RWPE2 (cell line): ENCODE results near the gene AGBL3.
"Not testable (repeated sequence)": the region's sequence is repeated elsewhere in the genome, so short reads cannot be mapped to it uniquely, and the experiment has no call there.

ENCODE experiments used
- ATAC-seq: fragments of 200-7000 bp; cut with Tn5 transposase; 3 replicates; pipeline ENCODE4 v1.9.1; 2021; ENCODE audit warnings: low read depth
- DNase-seq: peaks from one replicate; pipeline ENCODE4 v3.0.0-alpha.2; 2020; ENCODE audit warnings: low spot score
- H3K27ac ChIP-seq: fragments of 450-650 bp; 2 replicates; pipeline ENCODE4 v1.5.1; 2017; ENCODE audit warnings: mild to moderate bottlenecking; ENCODE audit not compliant: poor library complexity, severe bottlenecking
- H3K27me3 ChIP-seq: fragments of 250-450 bp; sonication (Bioruptor Pico); 2 replicates; pipeline ENCODE4 v1.5.1; 2021; ENCODE audit warnings: mild to moderate bottlenecking, moderate library complexity; ENCODE audit not compliant: insufficient read depth, poor library complexity, severe bottlenecking
- H3K36me3 ChIP-seq: fragments of 250-450 bp; sonication (Bioruptor Pico); 2 replicates; pipeline ENCODE4 v1.5.1; 2020; ENCODE audit warnings: low read depth, mild to moderate bottlenecking, moderate library complexity
- H3K4me1 ChIP-seq: fragments of 250-450 bp; sonication (Bioruptor Pico); 2 replicates; pipeline ENCODE4 v1.5.1; 2021; ENCODE audit warnings: mild to moderate bottlenecking, moderate library complexity; ENCODE audit not compliant: insufficient read depth, poor library complexity, severe bottlenecking
- H3K4me3 ChIP-seq: fragments of 250-450 bp; sonication (Bioruptor Pico); 2 replicates; pipeline ENCODE4 v1.5.1; 2021; ENCODE audit warnings: mild to moderate bottlenecking, moderate library complexity; ENCODE audit not compliant: severe bottlenecking
- H3K9me3 ChIP-seq: fragments of 250-450 bp; sonication (Bioruptor Pico); 2 replicates; pipeline ENCODE4 v1.5.1; 2021; ENCODE audit warnings: mild to moderate bottlenecking, moderate library complexity; ENCODE audit not compliant: severe bottlenecking
- TF ChIP-seq, protein P1 (sequence below): fragments of 450-650 bp; IDR thresholded peaks from one replicate; pipeline ENCODE4 v1.5.1; 2017; ENCODE audit warnings: mild to moderate bottlenecking, moderate library complexity; ENCODE audit not compliant: poor library complexity, severe bottlenecking

The AGBL3 gene

DNA sequence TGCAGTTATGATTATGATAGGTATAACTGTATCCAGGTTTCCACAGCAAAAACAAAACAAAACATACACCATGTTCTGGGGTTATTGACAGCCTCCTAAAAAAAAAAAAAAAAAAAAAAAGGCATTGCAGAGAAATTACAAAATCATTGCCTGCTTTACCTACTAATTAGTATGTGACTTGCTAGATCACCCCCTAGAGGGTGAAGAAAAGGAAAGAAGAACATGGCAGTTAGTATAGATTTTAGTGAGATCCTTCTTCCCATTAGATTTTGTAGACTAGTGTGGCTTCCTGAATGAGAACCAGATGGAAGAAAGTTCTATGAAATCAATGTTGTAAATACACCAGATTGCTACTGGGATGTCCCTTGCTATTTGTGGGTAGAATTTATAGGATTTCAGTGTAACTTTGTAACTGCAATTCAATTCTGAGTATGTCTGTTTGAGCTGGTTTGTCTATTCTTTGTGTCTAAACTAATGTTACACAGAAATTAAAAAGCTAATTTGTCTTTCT, 24.0 kb upstream of the AGBL3 start:
- DNase-seq, result no peak
- Histone ChIP-seq H3K27ac (no peak overlapping the region), H3K9me3 (no peaks in the 10 kb centered on the region), H3K36me3 (peaks cover 86% of the 10 kb centered on the region), H3K27me3 (no peaks in the 10 kb centered on the region), H3K4me1 (no peaks in the 10 kb centered on the region), H3K4me3 (no peak overlapping the region)
- no peak for ATAC-seq
- TF ChIP-seq, protein P1, sequence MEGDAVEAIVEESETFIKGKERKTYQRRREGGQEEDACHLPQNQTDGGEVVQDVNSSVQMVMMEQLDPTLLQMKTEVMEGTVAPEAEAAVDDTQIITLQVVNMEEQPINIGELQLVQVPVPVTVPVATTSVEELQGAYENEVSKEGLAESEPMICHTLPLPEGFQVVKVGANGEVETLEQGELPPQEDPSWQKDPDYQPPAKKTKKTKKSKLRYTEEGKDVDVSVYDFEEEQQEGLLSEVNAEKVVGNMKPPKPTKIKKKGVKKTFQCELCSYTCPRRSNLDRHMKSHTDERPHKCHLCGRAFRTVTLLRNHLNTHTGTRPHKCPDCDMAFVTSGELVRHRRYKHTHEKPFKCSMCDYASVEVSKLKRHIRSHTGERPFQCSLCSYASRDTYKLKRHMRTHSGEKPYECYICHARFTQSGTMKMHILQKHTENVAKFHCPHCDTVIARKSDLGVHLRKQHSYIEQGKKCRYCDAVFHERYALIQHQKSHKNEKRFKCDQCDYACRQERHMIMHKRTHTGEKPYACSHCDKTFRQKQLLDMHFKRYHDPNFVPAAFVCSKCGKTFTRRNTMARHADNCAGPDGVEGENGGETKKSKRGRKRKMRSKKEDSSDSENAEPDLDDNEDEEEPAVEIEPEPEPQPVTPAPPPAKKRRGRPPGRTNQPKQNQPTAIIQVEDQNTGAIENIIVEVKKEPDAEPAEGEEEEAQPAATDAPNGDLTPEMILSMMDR, result no peak

GRCh38 chr7:134963036-134963435, 23.3 kb upstream of the AGBL3 start:
- no peaks in the 10 kb centered on the region for H3K27me3 ChIP-seq
- H3K36me3 ChIP-seq, result peaks cover 79% of the 10 kb centered on the region
- TF ChIP-seq, protein P1, result no peak
- H3K4me3 ChIP-seq, result no peak overlapping the region
- H3K4me1 ChIP-seq, result no peaks in the 10 kb centered on the region
- DNase-seq (no peak), ATAC-seq (no peak)
- H3K27ac ChIP-seq, result no peak overlapping the region
- no peaks in the 10 kb centered on the region for H3K9me3 ChIP-seq

DNA sequence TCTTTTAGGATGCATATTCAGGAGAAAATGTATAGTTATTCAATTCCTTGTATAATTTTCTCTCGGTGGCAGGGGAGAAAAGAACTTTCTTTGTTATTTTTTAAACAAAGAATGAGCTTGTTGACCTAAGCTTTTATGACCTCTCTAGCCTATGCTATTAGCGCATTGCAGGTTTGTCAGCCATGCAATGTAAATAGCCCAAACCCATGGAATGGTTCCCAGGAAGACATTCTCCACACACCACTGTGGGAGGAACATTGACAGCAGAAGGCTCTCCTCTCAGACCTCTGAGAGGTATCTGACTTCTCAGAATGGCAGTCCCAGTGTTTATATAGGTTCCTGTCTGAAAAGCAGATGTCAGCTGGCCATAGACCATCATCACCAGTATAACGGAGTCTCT, 19.6 kb upstream of the AGBL3 start:
- H3K4me3 ChIP-seq, result no peak overlapping the region
- no peaks in the 10 kb centered on the region for H3K4me1 ChIP-seq
- no peak overlapping the region for H3K27ac ChIP-seq
- TF ChIP-seq, protein P1, result no peak
- ATAC-seq, result no peak
- H3K27me3 ChIP-seq, result no peaks in the 10 kb centered on the region
- H3K9me3 ChIP-seq, result no peaks in the 10 kb centered on the region
- no peak for DNase-seq
- H3K36me3 ChIP-seq, result peaks cover 44% of the 10 kb centered on the region

- Histone ChIP-seq H3K4me1 (no peaks in the 10 kb centered on the region), H3K27ac (no peak overlapping the region), H3K36me3 (peaks cover 37% of the 10 kb centered on the region), H3K27me3 (no peaks in the 10 kb centered on the region), H3K4me3 (no peak overlapping the region), H3K9me3 (no peaks in the 10 kb centered on the region)
- DNase-seq (no peak), ATAC-seq (no peak)
- TF ChIP-seq, protein P1, result no peak
Observed at GRCh38 chr7:134968110-134968509, 18.2 kb upstream of the AGBL3 start.

DNA sequence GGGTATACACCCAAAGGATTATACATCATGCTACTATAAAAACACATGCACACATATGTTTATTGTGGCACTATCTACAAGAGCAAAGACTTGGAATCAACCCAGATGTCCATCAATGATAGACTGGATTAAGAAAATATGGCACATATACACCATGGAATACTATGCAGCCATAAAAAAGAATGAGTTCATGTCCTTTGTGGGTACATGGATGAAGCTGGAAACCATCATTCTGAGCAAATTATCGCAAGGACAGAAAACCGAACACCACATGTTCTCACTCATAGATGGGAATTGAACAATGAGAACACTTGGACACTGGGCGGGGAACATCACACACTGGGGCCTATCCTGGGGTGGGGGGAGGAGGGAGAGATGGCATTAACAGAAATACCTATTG, 4.7 kb upstream of the AGBL3 start:
- not testable (repeated sequence) for H3K9me3 ChIP-seq, H3K27me3 ChIP-seq, H3K36me3 ChIP-seq, DNase-seq, H3K4me1 ChIP-seq, ATAC-seq, H3K4me3 ChIP-seq, H3K27ac ChIP-seq
